HG03039 (cell line): ENCODE results near the gene PPP1R14C.

Experiments used
- ATAC-seq: cut with Tn5 transposase; IDR thresholded peaks from one replicate; pipeline ENCODE4 v1.9.1; 2021; ENCODE audit warnings: mild to moderate bottlenecking, moderate library complexity; ENCODE audit not compliant: unreplicated experiment

PPP1R14C gene

DNA sequence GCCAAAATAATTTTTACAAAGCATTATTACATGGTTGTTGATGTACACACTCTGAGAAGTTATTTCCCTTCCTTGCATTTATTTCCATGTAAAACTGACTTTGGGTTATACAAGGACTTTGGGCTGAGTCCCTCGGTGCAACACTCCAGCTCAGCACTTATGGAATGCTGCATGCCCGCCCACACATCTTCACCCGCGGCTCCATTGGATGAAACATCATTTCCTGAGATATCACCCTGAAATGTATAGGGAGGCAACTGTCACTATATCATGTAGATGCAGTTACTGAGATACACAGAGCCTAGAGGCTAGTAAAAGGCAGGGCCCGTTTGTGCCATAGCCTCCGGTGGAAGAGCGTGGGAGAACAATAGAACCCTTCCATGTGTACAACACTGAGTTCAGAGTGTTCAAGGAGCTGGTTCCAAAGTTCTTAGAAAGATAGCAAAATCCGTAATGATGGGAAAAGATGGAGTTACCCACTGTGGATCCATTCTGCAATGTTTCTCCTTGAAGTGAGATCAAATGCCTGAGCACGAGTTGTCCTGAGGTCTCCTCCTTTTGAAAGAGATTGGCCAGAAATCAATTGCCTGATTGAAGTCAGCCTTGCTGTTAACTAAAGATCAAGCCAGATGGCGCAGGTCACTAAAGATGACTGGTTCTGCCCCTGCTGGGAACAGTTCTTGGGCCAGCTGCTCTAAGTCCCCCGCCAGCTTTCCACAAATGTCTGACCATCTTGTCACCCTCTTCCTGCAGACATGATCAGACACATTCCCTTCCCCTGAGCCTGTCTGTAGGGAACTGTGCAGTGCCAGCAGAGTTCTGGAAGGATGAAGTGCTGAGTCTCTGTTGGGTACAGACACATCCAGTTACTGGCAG lies 125.1 kb downstream of the PPP1R14C start:
- no peak for ATAC-seq

DNA sequence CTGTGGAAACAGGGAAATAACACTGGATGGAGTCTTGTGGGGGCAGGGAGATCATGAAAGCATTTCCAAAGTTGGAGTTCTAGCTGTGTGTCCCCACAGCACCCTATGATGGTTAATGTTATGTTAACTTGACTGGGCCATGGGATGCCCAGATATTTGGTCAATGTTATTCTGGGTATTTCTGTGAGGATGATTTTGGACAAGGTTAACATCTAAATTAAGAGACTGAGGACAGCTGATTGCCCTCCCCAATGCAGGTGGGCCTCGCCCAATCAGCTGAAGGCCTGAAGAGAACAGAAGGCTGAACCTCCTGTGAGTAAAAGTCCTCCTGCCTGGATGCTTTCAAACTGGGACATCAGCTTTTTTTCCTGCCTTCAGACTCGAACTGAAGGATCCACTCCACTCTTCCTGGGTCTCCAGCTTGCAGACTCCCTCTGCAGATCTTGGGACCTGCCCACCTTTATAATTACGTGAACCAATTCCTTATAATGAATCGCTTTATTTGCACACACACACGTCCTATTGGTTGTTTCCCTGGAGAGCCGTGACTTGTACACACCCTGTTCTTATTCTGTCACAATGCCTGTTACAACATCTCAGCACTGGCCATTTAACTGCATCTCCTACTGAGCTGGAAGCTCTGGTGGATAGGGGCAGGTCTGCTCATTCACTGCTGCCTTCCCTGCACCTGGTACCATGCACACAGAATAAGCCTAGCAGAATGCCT lies 126.4 kb downstream of the PPP1R14C start:
- ATAC-seq: no peak

DNA sequence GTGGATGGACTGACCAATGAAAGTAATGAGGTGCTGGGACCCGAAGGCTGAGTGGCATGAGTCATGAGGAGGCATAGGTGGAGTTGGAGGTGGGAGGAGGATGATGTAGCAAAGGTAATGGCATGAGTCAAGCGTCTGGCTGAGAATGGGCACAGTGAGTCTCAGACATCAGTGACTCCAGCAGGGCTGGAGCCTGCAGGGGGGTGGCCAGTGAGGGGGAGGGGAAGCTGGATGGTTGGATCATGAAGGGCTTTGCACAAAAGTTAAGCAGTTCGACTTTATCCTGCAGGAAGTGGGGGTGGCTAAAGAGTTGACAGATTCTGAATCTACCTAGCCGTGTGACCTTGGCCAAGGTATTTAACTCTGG lies 127.0 kb downstream of the PPP1R14C start:
- no peak for ATAC-seq

DNA sequence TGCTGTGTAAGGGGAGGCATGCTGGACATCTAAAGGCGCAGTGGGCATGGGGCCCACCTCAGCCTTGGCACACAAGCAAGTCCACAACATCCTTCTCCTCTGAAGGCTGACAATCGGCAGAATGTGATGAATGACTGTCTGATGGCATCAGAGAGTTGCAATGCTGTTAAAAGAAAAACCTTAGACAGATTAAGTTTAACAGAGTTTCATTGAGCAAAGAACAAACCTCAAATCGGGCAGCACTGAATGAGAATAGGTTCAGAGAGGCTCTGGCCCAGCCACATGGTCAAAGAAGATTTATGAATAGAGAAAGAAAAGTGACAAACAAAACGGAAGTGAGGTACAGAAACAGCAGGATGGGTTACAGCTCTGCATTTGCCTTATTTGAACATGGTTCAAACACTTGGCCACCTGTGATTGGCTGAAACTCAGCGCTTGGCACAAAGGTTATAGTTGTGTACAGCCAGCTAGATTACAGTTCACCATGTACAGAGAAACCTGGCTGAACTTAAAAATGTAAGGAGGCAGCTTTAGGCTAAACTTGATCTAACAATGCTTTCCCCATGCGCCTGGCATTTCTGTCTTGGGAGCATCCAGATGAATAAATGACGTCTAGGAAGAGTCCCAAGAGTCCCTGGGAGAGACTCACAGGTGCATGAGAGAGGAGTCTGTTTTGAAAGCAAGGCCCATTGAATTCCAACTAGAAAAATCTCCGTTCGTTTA lies 127.6 kb downstream of the PPP1R14C start:
- no peak for ATAC-seq

DNA sequence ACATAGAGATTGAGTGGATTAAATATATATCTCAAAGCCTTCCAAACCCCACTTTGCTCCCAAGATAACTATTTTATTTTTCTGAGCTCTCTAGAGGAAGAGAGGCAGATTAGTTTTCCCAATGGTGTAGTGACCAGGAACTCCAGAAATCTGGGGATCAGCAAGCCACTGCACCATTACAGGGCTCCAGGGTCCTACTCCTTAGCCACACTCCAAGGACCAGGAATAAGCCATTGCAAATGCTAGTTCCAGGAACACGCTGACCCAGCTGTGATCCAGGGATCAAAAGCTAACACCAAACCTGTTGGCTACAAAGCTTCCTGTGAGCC lies 128.3 kb downstream of the PPP1R14C start:
- ATAC-seq: no peak

DNA sequence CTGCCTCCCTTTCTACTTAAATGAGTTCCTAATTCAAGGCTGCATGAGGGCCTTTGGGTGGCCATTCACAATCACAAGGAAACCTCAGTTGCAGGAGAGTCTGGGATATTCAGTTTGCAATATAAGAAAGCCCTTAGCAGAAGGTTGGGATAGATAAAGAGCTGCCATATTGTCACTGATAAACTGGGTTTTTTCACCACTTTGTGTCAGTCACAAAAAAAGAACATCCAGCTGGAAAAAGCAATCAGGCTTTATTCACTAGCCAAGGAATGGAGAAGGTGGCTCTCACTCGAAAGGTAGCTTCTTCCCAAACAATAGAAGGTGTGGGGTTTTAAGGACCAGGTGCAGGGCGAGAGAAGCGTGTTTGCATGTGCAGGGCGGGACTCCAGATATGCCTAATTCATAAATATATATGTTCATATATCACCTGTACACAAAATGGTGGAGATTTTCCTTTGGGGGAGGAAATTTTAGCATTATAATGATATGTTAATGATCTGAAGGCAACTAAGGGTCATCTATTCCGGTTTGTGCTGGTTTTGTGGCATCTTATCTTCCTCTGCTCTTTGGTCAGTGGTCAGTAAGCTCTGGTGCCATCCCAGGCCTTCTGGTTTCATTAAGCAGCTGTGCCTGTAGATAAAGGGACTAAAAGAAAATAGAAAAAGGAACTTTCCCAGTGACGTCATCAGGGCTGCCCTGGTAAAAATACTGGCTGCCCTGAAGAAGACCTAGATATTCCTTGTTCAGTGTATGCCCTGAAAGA lies 128.8 kb downstream of the PPP1R14C start:
- no peak for ATAC-seq

GRCh38 chr6:150272264-150272975 lies 129.6 kb downstream of the PPP1R14C start:
- no peak for ATAC-seq

DNA sequence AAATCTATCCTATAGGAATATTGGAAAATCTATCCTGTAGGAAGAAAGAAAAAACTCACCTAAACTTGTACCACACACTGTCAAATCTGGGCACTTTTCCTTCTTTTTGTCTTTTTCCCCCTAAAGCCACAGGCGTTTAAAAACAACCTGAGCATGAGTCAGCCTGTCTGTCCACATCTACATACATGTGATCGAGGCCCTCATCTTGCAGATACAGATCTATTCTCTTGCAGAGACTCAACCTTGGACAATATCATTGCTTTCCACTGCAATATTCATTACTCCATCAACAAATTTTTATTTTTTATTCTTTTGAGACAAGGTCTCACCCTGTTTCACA lies 130.1 kb downstream of the PPP1R14C start:
- ATAC-seq: no peak

GRCh38 chr6:150273457-150274309 lies 130.8 kb downstream of the PPP1R14C start:
- no peak for ATAC-seq

- ATAC-seq: no peak
Measured at GRCh38 chr6:150275489-150275888, 132.6 kb downstream of the PPP1R14C start.

DNA sequence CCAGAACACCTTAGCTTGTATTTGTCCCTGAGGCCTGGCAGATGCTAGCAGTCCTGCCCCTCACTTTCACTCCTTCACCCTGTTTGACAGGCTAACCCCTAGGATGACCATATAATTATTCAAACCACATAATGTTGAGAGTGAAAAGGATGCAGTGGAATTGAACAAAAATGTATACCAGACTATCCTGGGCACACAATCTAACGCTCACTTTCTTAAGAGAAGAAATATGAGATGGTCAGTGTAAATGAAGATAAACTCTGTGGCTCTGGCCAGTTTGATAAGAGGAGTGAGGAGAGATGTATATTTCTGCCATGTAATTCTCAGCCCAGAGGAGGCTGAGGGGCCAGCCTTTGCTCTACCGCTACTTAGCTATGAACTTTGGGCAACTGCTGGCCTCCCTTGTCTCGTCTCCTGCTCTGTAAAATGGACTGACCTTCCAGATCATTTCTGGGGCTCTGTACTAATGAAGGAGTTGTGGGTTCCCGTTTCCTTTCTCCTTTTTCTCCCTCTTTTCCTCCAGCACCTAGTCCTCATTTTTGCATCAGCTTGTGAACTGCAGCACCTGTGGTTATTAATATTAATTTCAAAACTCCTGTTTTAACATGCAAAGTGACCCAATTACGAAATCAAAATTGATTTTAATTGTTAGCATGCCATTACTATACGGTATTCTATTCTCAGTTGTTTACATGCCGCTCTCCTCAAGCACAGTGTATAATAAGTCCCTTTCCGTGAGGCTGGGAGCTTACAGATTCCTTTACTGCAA lies 133.5 kb downstream of the PPP1R14C start:
- no peak for ATAC-seq

- no peak for ATAC-seq
Measured at GRCh38 chr6:150276937-150277742, 134.3 kb downstream of the PPP1R14C start.

DNA sequence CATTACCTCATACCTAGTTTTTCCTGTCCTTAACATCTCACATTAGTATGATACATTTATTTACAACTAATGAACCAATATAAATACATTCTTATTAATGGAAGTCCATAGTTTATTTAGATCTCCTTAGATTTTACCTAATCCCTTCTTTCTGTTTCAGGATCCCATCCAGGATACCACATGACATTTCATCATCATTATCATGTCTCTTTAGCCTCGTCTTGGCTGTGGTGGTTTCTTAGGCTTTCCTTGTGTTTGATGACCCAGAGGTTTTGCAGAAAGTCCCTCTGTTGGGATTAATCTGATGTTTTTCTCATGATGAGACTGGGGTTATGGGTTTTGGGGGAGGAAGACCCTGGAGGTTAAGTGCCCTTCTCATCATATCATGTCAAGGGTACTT lies 136.7 kb downstream of the PPP1R14C start:
- ATAC-seq: no peak

DNA sequence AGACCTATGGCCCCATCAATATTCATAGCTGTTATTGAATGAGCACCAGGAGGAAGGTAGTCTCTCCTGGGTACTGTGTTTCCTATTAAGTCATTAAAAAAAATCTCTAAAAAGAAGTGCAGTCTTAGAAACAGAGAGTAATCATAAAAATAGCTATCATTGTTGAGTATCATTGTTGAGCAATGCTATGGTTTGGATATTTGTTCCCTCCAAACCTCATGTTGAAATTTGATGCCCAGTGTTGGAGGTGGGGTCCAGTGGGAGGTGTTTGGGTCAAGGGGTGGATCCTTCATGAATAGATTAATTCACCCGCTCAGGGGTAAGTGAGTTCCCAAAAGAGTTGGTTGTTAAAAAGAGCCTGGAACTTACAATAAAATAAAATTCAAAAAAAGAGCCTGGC lies 137.9 kb downstream of the PPP1R14C start:
- ATAC-seq: no peak

DNA sequence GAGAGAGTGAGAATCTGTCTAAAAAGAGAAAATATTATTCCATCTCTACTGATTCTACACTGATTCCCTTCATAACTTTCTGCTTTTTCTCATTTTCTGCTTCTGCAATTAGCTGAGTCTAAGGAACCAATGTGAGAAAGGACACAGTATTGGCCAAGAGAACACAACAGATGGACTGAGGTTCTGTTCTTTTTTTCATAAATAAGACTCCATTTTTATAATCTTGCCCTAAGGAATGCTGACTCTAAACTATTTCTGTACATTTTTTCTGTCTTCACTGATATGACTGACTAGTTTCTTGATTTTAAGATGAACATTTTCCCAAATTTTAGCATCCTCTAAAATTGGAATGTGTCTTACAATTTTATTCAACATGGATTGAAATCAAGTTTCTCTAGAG lies 138.9 kb downstream of the PPP1R14C start:
- no peak for ATAC-seq

DNA sequence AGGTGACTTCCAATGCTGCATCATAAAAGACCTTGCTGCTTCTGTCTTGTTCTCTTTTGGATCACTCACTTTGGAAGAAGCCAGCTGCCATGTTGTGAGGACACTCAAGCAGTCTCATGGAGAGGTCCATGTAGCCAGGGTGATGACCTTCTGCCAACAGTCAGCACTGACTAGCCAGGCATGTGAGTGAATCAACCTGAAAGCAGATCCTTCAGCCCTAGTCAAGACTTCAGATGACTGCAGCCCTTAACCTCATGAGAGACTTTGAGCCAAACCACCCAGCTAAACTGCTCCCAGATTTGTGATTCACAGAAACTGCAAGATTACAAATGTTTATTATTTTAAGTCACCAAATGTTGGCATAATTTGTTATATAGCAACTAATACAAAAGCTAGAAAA lies 140.0 kb downstream of the PPP1R14C start:
- ATAC-seq: no peak

GRCh38 chr6:150286460-150286859 lies 143.6 kb downstream of the PPP1R14C start:
- no peak for ATAC-seq

DNA sequence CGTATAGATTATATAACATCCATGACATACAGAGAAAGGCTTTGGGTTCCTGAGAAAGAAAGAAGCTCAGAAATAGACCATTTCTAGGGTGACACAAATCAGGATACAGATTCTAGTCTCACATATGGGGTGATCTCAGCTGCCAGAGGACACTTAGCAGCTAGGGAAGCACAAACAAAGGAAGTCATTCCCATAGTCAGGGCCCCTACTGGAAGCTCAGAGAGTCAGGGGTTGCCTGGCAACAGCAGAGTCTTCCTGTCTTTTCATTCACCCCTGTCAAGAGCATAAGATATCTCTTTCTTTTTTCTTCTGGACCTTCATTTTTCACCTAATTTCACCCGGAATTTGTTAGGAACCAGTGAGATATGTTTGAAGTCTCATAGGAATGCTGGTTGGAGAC lies 144.1 kb downstream of the PPP1R14C start:
- no peak for ATAC-seq
